Neural cell (in vitro differentiated cells): ENCODE data around the gene TIE1. TPM values are rescaled to one million over a fixed set of nuclear protein-coding genes. Genes with fewer than 3 reads are reported as not detected.

Source experiments
- H2AFZ ChIP-seq: fragments of 200-600, 300-800 bp; sonication (generic), shearing (Covaris generic); 2 replicates; pipeline ENCODE4 v1.6.0; 2014; ENCODE audit warnings: low read depth, mild to moderate bottlenecking, antibody characterized with exemption, low read length, moderate library complexity
- H3F3A ChIP-seq: fragments of 200-600 bp; shearing (Covaris generic); 2 replicates; pipeline ENCODE4 v1.6.1; 2016; ENCODE audit warnings: mild to moderate bottlenecking, moderate library complexity, mixed read lengths, antibody characterized with exemption, low read length; ENCODE audit not compliant: insufficient read depth, poor library complexity, severe bottlenecking
- H3K27ac ChIP-seq: fragments of 200-600, 300-800 bp; sonication (generic), shearing (Covaris generic); 2 replicates; pipeline ENCODE4 v1.5.1; 2014; ENCODE audit warnings: mild to moderate bottlenecking, low read length, moderate library complexity
- H3K27me3 ChIP-seq: fragments of 300-800, 200-600 bp; sonication (generic), shearing (Covaris generic); 2 replicates; pipeline ENCODE4 v1.6.0; 2014; ENCODE audit warnings: mild to moderate bottlenecking, low read depth, low read length, moderate library complexity; ENCODE audit not compliant: insufficient read depth
- H3K36me3 ChIP-seq: fragments of 300-800, 200-600 bp; sonication (generic), shearing (Covaris generic); 2 replicates; pipeline ENCODE4 v1.5.1; 2014; ENCODE audit warnings: mild to moderate bottlenecking, antibody characterized with exemption, low read length, moderate library complexity; ENCODE audit not compliant: insufficient read depth
- H3K4me2 ChIP-seq: fragments of 300-800, 200-600 bp; sonication (generic), shearing (Covaris generic); 2 replicates; pipeline ENCODE4 v1.6.0; 2014; ENCODE audit warnings: mild to moderate bottlenecking, low read length
- H3K4me3 ChIP-seq: fragments of 300-800, 200-600 bp; sonication (generic), shearing (Covaris generic); 2 replicates; pipeline ENCODE4 v1.5.1; 2014; ENCODE audit warnings: mild to moderate bottlenecking, low read length, moderate library complexity
- H3K79me2 ChIP-seq: fragments of 200-600 bp; shearing (Covaris generic); replicated peaks from 2 replicates; pipeline ENCODE4 v1.6.0; 2014; ENCODE audit warnings: mild to moderate bottlenecking, low read length, moderate library complexity; ENCODE audit not compliant: insufficient read depth
- H3K9ac ChIP-seq: fragments of 300-800, 200-600 bp; sonication (generic), shearing (Covaris generic); 2 replicates; pipeline ENCODE4 v1.6.1; 2016; ENCODE audit warnings: mild to moderate bottlenecking, low read length, mixed read lengths
- H3K9me2 ChIP-seq: fragments of 200-600 bp; shearing (Covaris generic); 2 replicates; pipeline ENCODE4 v1.6.1; 2016; ENCODE audit warnings: mild to moderate bottlenecking, low read length, mixed read lengths; ENCODE audit not compliant: insufficient read depth
- H3K9me3 ChIP-seq: fragments of 200-600, 300-800 bp; sonication (generic), shearing (Covaris generic); 2 replicates; pipeline ENCODE4 v1.6.1; 2016; ENCODE audit warnings: mild to moderate bottlenecking, mixed run types, low read length, moderate library complexity, mixed read lengths
- H4K20me1 ChIP-seq: fragments of 200-600 bp; shearing (Covaris generic); 2 replicates; pipeline ENCODE4 v1.6.1; 2016; ENCODE audit warnings: mild to moderate bottlenecking, mixed run types; ENCODE audit not compliant: insufficient read depth
- CTCF ChIP-seq: fragments of 450-650 bp; IDR thresholded peaks from 2 replicates; pipeline ENCODE4 v1.5.1; 2014; ENCODE audit warnings: antibody characterized with exemption, mild to moderate bottlenecking, moderate library complexity; ENCODE audit not compliant: poor library complexity, severe bottlenecking
- EP300 ChIP-seq: fragments of 450-650 bp; conservative IDR thresholded peaks from 2 replicates; pipeline ENCODE4 v1.6.1; 2014; ENCODE audit warnings: antibody characterized with exemption, mild to moderate bottlenecking, moderate library complexity; ENCODE audit not compliant: poor library complexity, severe bottlenecking
- EZH2 ChIP-seq: fragments of 200-600, 300-800 bp; shearing (Covaris generic), sonication (generic); IDR thresholded peaks from 2 replicates; pipeline ENCODE4 v1.6.1; 2014; ENCODE audit warnings: antibody characterized with exemption, low read length, borderline replicate concordance, mild to moderate bottlenecking; ENCODE audit not compliant: insufficient read depth, poor library complexity, severe bottlenecking
- MXI1 ChIP-seq: fragments of 450-650 bp; conservative IDR thresholded peaks from 2 replicates; pipeline ENCODE4 v1.6.1; 2014; ENCODE audit warnings: antibody characterized with exemption, mild to moderate bottlenecking; ENCODE audit not compliant: poor library complexity, severe bottlenecking
- POLR2AphosphoS5 ChIP-seq: IDR thresholded peaks from 2 replicates; pipeline ENCODE4 v1.6.1; 2012
- RAD21 ChIP-seq: fragments of 450-650 bp; conservative IDR thresholded peaks from 2 replicates; pipeline ENCODE4 v1.6.1; 2014; ENCODE audit warnings: antibody characterized with exemption, mild to moderate bottlenecking, moderate library complexity
- SMC3 ChIP-seq: fragments of 450-650 bp; conservative IDR thresholded peaks from 2 replicates; pipeline ENCODE4 v1.6.1; 2014; ENCODE audit warnings: antibody characterized with exemption, mild to moderate bottlenecking, moderate library complexity; ENCODE audit not compliant: poor library complexity
- TAF1 ChIP-seq: IDR thresholded peaks from 2 replicates; pipeline ENCODE4 v1.6.1; 2012; ENCODE audit warnings: low read depth
- polyA plus RNA-seq: library from polyadenylated mRNA; depleted of rRNA; stranded (reverse); fragments of >200 nt; gene quantifications from 2 replicates; pipeline ENCODE4 v1.2.3, GENCODE V29; 2014
- TF ChIP-seq, protein P1 (sequence below): IDR thresholded peaks from 2 replicates; pipeline ENCODE4 v1.6.1; 2012; ENCODE audit warnings: borderline replicate concordance

The TIE1 gene
- polyA plus RNA-seq, 1 donor from 2014 or later: not detected

DNA sequence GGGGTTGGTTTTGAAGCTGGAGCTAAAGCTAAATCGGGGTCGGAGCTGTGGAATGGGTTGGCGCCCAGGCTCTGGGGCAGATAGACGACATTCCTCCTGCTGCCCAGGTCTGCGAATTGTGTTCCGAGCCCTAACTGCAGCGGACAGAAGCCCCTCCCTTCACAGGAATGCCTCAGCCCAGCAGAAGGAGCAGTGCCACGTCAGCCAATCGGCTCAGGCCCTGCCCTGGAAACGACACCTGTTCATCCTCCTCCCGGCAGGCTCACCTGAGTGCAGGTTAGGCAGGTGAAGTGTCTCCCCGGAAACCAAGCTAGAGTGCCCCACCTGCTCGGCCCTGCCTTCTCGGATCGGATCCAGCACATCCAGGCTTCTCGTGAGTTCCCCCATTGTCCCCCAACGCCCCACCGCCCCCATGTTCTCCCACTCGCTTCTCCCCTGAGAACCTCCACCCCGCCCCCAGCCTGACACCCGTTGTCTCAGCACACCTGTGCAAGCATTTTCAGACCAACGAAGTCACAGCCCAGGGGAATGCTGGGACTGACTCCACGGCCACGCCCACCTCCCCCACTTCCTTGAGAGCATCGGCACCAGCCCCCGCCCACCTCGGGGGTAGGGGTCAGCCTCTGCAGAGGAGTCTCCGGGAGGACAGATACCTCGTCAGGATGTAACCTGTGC lies 30.2 kb upstream of the TIE1 start:
- H3K36me3 ChIP-seq: no peaks in the 10 kb centered on the region
- no peak overlapping the region for H3K4me2 ChIP-seq
- no peaks in the 10 kb centered on the region for H3K79me2 ChIP-seq
- no peak overlapping the region for H3K27ac ChIP-seq
- H3K27me3 ChIP-seq: no peaks in the 10 kb centered on the region
- no peak overlapping the region for H3K4me3 ChIP-seq
- H3K9me2 ChIP-seq: no peaks in the 10 kb centered on the region
- no peak overlapping the region for H2AFZ ChIP-seq
- TF ChIP-seq CTCF (no peak), EP300 (no peak), TAF1 (no peak), EZH2 (no peak), SMC3 (no peak), POLR2AphosphoS5 (no peak), MXI1 (no peak), RAD21 (no peak)
- TF ChIP-seq, protein P1, sequence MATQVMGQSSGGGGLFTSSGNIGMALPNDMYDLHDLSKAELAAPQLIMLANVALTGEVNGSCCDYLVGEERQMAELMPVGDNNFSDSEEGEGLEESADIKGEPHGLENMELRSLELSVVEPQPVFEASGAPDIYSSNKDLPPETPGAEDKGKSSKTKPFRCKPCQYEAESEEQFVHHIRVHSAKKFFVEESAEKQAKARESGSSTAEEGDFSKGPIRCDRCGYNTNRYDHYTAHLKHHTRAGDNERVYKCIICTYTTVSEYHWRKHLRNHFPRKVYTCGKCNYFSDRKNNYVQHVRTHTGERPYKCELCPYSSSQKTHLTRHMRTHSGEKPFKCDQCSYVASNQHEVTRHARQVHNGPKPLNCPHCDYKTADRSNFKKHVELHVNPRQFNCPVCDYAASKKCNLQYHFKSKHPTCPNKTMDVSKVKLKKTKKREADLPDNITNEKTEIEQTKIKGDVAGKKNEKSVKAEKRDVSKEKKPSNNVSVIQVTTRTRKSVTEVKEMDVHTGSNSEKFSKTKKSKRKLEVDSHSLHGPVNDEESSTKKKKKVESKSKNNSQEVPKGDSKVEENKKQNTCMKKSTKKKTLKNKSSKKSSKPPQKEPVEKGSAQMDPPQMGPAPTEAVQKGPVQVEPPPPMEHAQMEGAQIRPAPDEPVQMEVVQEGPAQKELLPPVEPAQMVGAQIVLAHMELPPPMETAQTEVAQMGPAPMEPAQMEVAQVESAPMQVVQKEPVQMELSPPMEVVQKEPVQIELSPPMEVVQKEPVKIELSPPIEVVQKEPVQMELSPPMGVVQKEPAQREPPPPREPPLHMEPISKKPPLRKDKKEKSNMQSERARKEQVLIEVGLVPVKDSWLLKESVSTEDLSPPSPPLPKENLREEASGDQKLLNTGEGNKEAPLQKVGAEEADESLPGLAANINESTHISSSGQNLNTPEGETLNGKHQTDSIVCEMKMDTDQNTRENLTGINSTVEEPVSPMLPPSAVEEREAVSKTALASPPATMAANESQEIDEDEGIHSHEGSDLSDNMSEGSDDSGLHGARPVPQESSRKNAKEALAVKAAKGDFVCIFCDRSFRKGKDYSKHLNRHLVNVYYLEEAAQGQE: no peak
- H4K20me1 ChIP-seq: no peaks in the 10 kb centered on the region
- H3K9ac ChIP-seq: no peak overlapping the region
- no peaks in the 10 kb centered on the region for H3F3A ChIP-seq
- no peaks in the 10 kb centered on the region for H3K9me3 ChIP-seq

GRCh38 chr1:43271186-43272118 lies 29.3 kb upstream of the TIE1 start:
- Histone ChIP-seq H3K4me2 (no peak overlapping the region), H3K27me3 (no peaks in the 10 kb centered on the region), H3F3A (no peaks in the 10 kb centered on the region), H3K9me2 (no peaks in the 10 kb centered on the region), H3K27ac (no peak overlapping the region), H4K20me1 (no peaks in the 10 kb centered on the region), H3K9me3 (no peaks in the 10 kb centered on the region), H3K9ac (no peak overlapping the region), H3K36me3 (no peaks in the 10 kb centered on the region), H2AFZ (no peak overlapping the region), H3K4me3 (no peak overlapping the region), H3K79me2 (no peaks in the 10 kb centered on the region)
- TF ChIP-seq POLR2AphosphoS5 (no peak), EP300 (no peak), TAF1 (no peak), MXI1 (no peak), SMC3 (no peak), RAD21 (no peak), CTCF (no peak), EZH2 (no peak)
- TF ChIP-seq, protein P1: no peak
